Stimulated activated CD4-positive, alpha-beta T cell treated with anti-CD3 and anti-CD28 coated beads, Interleukin-1b, Interleukin-23, amount 100 ng/mL, for 24 hours (primary cell): ENCODE results near the gene MRGPRG.

Source experiments
- DNase-seq, 4 experiments: peaks; one replicate each; pipeline ENCODE4 v3.0.0-alpha.2; 2020; ENCODE audit warnings: low read depth in 4 of 4, low spot score in 1 of 4

MRGPRG gene

DNA sequence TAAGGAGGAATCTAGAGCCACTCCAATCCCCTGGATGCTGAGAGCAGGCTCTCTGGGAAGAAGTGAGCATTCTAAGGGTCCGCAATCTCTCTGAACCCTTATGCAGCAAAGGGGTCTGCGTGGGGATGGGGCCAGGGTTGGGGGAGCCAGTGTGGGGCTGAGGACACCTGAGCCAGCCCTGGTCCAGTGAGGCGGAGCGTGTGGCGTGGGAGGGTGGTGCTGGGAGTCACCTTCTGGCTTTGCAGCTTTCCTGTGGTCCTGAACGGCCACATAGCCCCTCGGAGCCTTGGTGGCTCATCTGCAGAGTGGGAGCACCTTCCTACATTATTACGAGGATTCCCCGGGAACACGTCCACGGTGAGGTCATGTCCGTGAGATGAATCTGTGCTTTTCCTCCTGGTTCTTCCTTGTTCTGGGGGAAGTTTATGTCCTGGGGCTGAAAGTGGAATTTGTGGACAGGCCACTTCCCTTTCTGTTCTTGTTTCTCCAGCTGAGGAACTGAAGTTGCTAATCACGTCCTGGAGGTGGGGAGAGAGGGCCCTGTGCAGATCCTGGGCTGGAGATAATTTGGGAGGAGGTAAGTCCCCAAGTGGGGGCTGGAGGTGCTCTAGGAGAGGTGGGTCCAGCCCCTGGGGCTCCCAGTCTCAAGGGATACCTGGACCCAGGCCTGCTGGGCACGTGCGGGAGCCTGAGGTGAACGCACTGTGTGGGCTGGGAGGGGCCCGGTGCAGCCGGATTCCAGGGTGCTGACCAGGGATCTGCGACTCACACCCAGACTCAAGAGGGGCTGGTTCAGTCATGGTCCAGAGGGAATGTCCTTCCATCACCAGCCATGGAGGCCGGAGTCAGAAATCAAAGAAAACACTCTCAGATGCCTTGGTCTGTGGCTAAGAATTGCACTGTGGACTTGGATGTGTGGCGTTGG, 7.5 kb upstream of the MRGPRG start:
- no peak for DNase-seq

DNA sequence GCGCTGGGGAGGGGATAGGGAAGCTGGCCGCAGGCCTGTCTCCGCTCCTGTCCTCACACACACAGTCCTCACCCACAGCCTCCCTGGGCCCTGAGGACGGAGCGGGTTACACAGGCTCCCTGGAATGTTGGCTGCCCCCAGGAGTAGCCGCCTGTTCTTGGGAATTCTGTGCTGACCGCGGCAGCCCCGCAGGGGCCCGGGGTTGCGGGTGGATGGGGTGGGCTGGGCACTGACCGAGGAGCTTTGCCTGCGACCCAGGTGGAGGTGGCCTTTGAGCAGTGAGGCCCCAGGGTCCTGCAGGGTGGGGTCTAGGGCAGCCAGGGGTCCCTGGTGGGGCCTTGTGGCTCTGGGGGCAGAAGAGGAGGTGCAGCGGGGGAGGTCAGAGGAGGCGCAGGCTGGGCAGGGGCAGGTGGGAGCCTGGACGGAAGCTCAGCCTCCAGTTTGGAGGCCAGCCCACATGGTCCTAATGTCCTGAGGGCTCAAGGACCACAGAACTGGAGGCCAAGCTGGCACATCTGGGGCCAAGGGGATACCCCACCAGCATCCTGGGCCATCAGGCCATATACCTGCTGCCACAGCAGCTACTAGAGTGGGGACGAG, 6.6 kb upstream of the MRGPRG start:
- DNase-seq, result no peak

DNA sequence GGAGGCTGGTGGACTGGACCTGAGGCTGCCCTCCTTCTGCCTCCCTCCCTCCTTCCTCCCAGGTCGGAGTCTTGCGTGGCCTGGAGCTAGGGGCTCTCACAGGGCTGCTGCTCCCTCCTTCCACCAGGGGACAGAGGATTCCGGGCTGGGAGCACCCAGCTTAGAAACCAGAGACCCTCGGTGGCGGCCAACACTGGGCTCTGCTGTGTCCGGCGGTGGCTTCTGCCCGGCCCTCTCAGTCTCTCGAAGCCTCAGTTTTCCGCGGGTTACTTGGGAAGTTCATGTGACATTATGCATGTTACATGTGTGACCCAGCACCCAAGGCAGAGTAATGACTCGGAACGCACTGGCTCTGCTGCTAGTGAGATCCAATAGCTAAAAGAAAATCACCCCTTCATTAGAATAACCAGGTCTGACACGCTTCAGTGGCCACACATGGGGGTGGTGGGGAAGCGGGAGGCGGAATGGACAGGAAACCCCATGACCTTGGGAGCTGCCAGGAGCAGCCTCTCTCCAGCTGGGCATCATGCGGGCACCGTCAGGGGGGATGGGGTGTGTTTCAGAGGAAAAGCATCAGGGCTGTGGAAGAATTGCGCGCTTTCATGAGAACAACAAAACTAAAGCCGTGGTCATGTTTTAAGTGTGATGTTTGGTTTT, 5.9 kb upstream of the MRGPRG start:
- DNase-seq, result no peak

DNA sequence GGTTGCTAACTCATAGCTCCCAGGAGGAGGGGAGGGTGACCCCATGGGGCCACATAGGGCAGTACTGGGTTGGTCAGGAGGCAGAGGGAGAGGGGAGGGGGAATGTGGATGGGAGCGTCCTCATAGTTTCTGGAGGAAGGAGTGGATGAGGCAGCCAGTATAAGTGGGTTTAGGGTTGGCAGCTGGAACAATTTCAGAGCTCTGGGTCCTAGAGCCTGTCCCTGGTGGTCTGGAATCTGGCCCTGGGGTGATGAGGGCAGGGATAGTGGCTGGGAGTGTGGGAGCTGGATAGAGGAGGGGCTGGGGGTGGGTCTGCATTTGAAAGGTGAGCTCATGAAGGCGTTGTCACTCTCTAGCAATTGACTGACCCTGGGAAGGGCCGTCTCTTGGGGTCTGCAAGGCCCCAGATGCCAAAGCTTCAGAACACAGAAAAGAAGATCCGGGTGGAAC, 5.3 kb upstream of the MRGPRG start:
- DNase-seq, result no peak

DNA sequence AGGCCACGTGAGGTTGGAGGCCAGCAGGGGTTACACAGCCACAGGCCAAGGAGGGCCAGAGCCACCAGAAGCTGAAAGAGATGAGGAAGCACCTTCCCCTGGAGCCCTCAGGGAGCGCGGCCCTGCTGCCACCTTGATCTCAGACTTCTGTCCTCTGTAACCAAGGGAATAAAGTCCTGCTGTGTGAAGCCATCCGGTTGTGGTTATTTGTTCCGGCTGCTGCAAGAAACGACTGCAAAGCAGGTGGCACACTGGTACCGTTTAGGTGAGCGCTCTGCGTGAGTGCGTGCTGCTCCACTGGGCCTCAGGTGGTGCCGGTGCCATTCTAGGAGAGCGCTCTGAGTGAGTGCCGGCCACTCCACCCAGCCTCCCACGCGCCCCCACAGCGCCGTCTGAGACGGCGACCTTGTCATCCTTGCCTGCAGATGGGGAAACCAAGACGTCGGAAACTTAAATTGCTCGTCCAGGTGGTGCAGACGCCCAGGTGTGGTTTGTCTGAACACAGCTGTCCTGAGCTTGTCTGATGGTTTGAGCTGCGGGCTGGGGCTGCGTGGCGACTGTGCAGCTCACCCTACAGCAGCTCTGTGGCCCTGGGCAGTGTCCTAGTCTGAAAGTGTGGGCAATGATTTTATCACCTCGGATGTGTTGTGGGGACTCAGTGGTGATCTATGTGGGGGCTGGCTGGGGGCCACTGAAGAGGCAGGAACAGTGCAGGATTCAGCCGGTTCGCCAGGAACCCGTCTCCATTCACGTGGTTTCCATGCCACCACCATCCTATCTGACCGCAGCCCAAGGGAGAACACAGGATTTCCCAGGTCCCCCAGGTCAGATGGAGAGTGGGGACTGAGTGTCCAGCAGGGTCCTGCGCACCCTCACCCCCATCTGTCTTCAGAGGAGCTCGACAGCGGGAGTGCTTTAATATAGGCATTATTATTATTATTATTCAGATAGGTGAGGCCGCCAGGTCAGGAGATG, 4.6 kb upstream of the MRGPRG start:
- no peak for DNase-seq

DNA sequence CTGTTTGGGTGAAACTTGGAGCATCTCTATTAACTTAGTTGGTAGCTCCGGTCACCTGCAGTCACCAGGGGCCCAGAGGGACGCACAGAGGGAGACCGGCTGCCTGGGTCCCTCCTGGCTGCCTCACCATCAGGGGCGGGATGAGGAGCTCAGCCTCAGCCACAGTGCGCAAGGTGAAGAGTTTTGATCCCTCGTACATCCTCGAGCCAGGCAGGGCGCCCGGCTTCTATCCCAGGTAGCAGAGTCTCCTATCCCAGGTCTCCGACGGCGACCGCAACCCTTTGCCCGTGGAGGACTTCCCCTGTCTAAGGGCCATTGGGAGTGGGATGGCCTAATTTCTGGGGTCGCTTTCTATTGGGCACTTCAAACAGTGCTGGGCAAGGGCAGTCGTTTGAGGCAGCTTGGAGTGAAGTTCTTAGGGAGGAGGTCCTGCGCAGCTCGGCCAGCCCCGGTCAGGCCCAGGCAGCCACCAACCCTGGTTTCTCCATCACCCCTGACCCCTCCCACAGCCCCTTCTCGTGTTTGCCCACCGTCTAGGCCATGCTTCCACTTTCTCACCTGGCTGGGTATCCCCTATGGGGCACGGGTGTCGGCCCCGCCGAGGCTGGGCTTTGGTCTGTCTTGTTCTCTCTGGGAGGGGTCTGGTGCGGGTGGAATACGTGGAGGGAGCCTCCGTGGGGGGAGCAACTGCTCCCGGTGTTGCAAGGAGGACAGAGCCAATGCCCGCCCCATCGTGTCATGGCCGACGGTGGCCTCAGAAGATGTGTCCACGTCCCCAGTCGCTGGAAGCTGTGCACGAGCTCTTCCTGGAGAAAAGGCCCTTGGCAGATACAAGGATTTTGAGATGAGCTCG, 3.6 kb upstream of the MRGPRG start:
- no peak for DNase-seq

DNA sequence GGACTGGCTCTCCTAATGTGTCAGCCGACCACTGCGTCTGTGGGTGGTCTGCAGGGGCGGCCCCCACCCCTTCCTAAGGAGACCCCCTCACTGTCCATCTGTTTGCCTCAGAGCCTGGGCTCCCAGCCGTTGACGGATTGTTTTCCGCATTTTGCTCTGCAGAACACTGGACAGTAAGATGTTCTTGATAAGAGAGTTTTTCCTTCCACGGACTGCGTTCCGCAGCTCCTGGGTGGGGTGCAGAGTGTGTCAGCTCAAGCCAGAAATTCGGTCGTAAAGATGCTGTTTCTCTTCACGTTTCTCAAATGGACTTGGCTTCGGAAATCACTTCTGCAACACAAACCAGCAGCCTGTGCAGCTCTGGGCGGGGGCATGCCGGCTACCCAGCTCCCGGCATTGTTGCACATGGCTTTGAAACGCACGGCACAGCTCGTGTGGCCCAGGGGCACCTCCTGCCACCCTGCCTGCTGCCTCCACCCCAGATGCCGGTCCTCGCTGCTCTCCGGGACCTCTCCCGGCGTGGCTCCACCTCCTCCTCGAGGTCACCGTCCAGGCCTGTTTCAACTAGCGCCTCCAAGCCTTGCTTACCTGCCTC, 2.9 kb upstream of the MRGPRG start:
- no peak for DNase-seq

DNA sequence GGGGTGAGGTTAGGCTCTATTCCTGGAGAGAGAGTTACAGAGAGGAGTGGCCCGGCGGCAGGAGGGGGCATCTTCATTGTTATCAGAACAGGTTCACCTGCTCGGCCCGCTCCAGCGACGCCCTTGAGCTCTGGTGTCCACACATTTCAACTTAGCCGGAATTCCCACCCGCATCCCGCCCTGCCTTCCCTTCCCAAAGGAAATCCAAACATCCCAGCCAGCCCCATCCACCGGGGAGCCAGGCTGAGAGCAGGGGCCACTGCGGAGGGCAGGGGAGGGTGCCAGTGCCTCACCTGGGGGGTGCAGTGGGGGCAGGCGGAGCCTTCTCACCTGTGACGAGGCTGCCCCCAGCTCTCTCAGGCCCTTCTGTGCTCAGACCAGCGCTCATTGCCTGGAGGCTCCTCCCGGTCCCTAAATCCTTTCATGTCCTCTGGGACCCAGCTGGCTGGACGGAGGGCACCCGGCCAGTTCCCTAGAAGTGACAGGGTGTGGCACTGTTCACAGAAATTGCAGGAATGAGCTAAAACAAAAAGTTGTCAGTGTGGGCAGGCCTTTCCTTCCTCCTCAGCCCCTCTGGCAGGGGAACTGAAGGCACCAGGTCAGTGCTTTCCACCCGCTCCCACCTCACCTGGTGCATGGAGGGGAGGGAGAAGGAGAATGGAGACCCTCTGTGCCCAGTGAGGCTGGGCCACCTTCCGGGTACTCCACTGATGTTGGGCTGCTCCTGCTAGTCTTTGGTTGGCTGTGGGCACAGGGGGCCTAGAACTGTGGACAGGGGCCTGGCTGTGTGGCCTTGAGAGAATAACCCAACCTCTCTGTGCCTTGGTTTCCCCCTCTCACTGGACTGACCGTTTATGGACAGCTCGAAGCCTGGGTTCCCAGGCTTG, 2.2 kb upstream of the MRGPRG start:
- no peak for DNase-seq

DNA sequence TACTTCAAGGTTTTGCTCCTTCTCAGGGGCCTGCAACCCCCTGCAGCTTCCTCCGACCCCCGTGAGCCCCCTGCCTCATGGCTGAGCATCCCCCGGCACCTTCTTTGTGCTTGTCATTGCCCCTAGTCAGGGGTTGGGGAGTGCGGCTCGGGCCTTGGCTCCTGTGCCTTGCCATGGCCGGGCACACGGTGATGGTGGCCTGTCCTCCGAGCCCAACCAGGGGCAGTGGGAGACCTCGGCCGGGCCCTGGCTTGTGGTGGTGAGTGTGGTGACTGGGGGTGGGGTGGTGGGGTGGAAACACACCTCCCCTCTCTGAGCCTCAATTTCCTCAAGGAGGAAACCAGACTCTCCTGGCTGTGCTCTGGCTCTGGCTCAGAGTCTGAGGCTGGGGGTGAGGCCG, 1.5 kb upstream of the MRGPRG start:
- DNase-seq, result no peak

DNA sequence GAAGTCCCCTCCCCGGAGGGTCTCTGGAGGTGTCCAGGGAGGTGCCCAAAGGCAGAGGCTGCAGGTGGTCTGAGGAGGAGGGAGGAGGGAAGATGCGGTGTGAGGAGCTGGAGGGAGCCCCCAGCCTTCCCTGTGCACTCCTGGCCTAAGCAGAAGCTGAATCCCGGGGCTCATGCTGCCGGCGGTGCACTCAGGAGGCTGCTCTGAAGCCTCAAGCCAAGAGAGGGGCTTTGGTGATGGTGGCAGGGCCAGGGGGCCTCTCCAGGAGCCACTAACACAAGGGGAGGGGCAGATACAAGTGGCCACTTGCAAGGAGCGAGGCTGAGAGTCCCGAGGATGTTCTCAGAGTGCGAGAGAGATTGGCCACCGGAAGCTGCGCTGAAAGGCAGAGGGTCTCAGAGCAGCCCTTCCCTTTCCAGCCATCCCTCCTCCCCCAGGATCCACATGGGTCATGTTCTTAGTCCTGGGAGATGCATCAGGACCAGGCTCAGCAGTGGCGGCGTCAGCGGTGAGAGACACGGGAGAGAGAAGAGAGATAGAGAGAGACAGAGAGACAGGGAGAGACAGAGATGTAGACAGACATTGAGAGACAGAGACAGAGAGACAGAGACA, 774 bp upstream of the MRGPRG start:
- DNase-seq, result no peak

DNA sequence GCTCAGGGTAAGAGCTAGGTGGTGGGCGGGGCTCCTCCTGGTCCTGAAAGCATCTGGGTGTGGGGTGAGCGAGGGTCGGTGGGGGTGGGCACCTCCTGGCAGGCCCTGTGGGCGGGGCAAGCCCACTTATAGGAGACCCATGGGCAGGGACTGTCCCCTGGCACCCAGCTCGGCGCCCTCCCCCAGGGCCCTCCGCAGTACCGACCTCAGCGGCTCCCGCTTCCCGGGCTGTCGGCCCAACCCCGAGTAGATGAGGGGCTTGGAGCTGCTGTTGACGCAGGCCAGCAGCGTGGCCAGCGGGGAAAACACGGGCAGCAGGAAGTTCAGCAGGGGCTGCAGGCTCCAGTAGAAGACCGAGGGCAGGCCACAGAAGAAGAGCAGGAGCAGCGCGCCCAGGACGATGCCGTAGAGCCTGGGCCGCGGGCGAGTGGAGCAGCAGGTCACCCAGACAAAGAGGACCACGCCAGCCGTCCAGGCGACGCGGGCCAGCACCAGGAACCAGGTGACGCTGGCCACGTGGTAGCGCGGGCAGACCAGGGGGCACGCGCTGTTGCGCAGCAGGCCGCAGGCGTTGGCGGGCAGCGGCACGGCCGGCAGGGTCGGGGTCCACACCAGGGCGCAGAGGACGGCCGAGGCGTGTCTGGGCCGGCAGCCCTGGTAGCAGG, 663 bp downstream of the MRGPRG start:
- no peak for DNase-seq

DNA sequence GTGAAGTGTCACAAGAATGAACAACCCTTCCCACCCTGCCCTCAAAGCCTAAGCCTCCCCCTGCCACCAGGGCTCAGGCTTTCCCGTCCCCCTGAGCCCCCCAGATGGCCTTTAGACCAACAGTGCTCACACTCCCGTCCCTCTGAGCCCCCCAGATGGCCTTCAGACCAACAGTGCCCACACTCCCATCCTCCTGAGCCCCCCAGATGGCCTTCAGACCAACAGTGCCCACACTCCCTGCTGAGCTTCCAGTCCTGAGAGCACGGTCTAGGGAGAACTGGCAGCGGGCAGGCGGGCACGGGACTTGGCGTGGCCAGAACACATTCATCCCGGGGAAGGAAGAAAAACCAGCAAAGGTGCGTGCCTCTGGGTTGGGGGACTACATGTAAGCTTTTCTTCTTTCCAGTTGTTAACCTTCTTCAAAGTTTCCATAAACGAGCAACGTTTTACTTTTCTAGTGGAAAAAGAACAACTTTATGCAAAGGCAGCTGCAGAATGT, 2.5 kb downstream of the MRGPRG start:
- DNase-seq, result no peak

DNA sequence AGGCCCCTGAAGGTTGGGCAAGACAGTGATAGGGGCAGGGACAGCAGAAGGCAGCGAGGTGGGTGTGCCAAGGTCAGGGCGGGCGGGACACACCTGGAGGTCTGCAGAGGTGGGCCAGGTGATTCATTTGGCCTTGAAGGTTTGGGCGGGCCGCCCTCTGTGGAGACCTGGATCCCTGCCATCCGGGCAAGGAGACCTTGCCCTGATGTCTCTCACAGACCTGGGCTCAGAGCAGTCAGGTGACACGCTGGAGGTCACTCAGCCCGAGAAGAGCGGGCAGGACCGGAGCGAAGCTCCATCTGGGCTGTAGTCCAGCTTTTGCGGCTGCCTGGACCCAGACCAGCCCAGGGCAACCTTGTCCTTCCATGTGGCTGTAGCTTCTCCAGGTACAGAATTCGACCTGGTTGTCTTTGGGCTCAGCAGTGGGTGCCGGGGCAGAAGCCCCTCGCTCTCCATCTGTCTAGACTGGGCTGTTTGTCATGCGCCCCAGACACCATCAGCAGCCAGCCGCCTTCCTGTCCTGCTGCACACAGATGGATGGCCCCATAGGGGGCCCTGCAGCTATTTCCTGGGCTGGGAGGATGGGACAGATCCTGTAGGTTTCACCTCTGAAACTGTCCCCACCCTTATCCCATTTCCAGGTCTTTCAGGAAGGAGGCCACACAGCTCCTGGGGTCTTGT, 3.1 kb downstream of the MRGPRG start:
- DNase-seq, result no peak

DNA sequence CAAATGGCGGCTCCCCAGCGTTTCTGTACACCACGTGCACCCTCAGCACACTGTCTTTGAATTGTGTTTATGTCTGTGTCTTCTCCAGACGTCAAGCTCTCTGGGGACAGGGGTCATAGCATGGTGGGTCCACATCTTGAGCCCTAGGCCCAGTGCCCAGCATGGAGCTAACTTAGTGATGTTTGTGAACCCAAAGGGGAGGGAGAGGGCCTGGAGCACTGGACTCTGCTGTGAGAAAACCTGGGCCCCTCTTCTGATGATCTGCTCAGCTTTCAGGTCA, 4.3 kb downstream of the MRGPRG start:
- no peak for DNase-seq

DNA sequence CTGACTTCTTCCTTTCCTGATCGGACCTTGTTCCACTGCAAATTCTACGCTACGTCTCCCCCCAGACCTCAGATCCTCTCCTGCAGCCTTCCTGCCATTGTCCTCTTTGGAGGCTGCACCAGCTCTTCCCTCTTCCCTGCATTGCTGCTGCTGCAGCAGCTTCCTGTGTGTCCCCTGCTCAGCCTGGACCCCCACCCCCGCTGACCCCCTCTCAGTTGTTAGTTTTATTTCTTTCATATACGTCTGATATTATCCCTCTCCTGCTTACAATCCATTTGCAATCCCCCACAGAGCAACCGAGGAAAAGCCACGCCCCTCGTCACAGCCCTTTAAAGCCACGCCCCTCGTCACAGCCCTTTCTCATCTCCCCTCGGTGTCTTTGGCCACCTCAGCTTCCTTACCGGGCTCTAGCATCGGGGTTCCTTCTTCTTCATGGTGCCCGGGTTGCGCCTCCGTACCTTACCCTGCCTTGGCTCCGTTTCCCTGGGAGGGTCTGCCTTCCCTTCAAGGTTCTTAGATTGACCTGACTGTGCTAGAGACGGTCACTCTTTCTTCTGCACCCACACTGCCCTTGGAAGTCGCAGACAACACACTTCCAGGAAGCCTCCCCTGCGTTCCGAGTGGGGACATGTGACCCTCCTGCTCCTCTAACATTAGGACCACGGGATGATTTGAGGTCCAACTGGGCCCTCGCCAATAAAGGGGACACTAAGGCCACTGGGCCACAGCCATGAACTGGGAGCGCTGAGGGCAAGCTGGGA, 4.8 kb downstream of the MRGPRG start:
- no peak for DNase-seq

DNA sequence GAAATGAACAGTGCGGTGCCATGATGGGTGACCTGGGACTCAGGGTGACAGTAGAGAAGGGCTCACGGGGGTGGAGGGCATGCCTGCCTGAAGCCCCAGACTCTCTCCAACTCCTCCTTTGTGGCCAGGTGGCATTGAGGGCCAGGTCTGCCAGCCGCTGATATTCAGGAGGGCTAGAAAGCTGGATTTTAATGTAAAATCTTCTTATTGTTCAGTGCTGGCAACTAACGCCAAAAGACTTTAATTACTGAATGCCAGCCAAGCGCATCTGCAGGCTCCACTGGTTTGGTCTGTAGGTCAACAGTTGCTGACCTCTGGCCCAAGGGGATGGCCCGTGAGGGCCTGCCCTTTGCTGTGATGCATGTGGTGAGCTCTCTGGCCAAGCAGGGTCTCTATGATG, 10.3 kb downstream of the MRGPRG start:
- no peak for DNase-seq
